ENCODE data around the gene C5. TPM values are rescaled to one million over a fixed set of nuclear protein-coding genes. Genes with fewer than 3 reads are reported as not detected.

C5 gene
- total and polyA plus RNA-seq, 2 donors (not counting 1 experiment from before 2014, with no cell fraction given) = 1.9 to 7.3 TPM

- TF ChIP-seq CTCF (conservative IDR thresholded peaks at IDR 0.05 in 1 of 2, IDR thresholded peaks at IDR 0.05 in 1 of 2; ENCODE audit: low read depth in 1 of 2, low read length in 2 of 2) (no peak), EZH2 (IDR thresholded peaks at IDR 0.05; ENCODE audit: low read length, missing control alignments) (no peak)
- Histone ChIP-seq H3K9me3 (ENCODE audit: control insufficient read depth, insufficient read depth, low read depth, low read length) (no peaks in the 10 kb centered on the region), H3K79me2 (ENCODE audit: control insufficient read depth, insufficient read depth, low read length) (no peaks in the 10 kb centered on the region), H2AFZ (ENCODE audit: low read length) (no peak overlapping the region), H3K4me3 (replicated peaks in 1 of 4; ENCODE audit: control extremely low read depth in 1 of 4, insufficient read depth in 1 of 4, low read depth in 3 of 4, low read length in 4 of 4) (no peak overlapping the region), H3K27me3 (ENCODE audit: control insufficient read depth, insufficient read depth, low read length) (no peaks in the 10 kb centered on the region), H3K27ac (ENCODE audit: insufficient read depth, low read length) (no peak overlapping the region), H4K20me1 (ENCODE audit: control insufficient read depth, extremely low read depth, insufficient read depth, low read length) (no peaks in the 10 kb centered on the region), H3K9ac (ENCODE audit: insufficient read depth, low read length) (no peak overlapping the region), H3K4me1 (ENCODE audit: control insufficient read depth, extremely low read depth, insufficient read depth, low read length) (no peaks in the 10 kb centered on the region), H3K36me3 (ENCODE audit: control insufficient read depth, insufficient read depth, low read length) (no peaks in the 10 kb centered on the region), H3K4me2 (ENCODE audit: extremely low read depth, insufficient read depth, low read length) (no peak overlapping the region)
- peak in 1 of 2 donors; percentile 50 for DNase-seq (ENCODE audit: low read depth in 2 of 2)
Measured at GRCh38 chr9:120982836-120983235, 67.2 kb downstream of the C5 start.

- H3K27ac ChIP-seq (ENCODE audit: insufficient read depth, low read length) = no peak overlapping the region
- H3K4me1 ChIP-seq (ENCODE audit: control insufficient read depth, extremely low read depth, insufficient read depth, low read length) = no peaks in the 10 kb centered on the region
- TF ChIP-seq CTCF (conservative IDR thresholded peaks at IDR 0.05 in 1 of 2, IDR thresholded peaks at IDR 0.05 in 1 of 2; ENCODE audit: low read depth in 1 of 2, low read length in 2 of 2) (no peak), EZH2 (IDR thresholded peaks at IDR 0.05; ENCODE audit: low read length, missing control alignments) (no peak)
- no peaks in the 10 kb centered on the region for H4K20me1 ChIP-seq (ENCODE audit: control insufficient read depth, extremely low read depth, insufficient read depth, low read length)
- no peaks in the 10 kb centered on the region for H3K79me2 ChIP-seq (ENCODE audit: control insufficient read depth, insufficient read depth, low read length)
- H2AFZ ChIP-seq (ENCODE audit: low read length) = no peak overlapping the region
- no peaks in the 10 kb centered on the region for H3K27me3 ChIP-seq (ENCODE audit: control insufficient read depth, insufficient read depth, low read length)
- H3K4me2 ChIP-seq (ENCODE audit: extremely low read depth, insufficient read depth, low read length) = no peak overlapping the region
- H3K36me3 ChIP-seq (ENCODE audit: control insufficient read depth, insufficient read depth, low read length) = no peaks in the 10 kb centered on the region
- DNase-seq (ENCODE audit: low read depth in 2 of 2) = no peak
- H3K9ac ChIP-seq (ENCODE audit: insufficient read depth, low read length) = no peak overlapping the region
- no peak overlapping the region for H3K4me3 ChIP-seq (replicated peaks in 1 of 4; ENCODE audit: control extremely low read depth in 1 of 4, insufficient read depth in 1 of 4, low read depth in 3 of 4, low read length in 4 of 4)
- H3K9me3 ChIP-seq (ENCODE audit: control insufficient read depth, insufficient read depth, low read depth, low read length) = no peaks in the 10 kb centered on the region
Measured at GRCh38 chr9:120980951-120981350, 69.1 kb downstream of the C5 start.

GRCh38 chr9:120979797-120980196 lies 70.3 kb downstream of the C5 start:
- H3K4me3 ChIP-seq (replicated peaks in 1 of 4; ENCODE audit: control extremely low read depth in 1 of 4, insufficient read depth in 1 of 4, low read depth in 3 of 4, low read length in 4 of 4) = no peak overlapping the region
- H3K27me3 ChIP-seq (ENCODE audit: control insufficient read depth, insufficient read depth, low read length) = no peaks in the 10 kb centered on the region
- TF ChIP-seq EZH2 (IDR thresholded peaks at IDR 0.05; ENCODE audit: low read length, missing control alignments) = no peak
- TF ChIP-seq CTCF (conservative IDR thresholded peaks at IDR 0.05 in 1 of 2, IDR thresholded peaks at IDR 0.05 in 1 of 2; ENCODE audit: low read depth in 1 of 2, low read length in 2 of 2) = no peak
- H3K9me3 ChIP-seq (ENCODE audit: control insufficient read depth, insufficient read depth, low read depth, low read length) = no peaks in the 10 kb centered on the region
- no peak overlapping the region for H2AFZ ChIP-seq (ENCODE audit: low read length)
- no peak for DNase-seq (ENCODE audit: low read depth in 2 of 2)
- no peaks in the 10 kb centered on the region for H4K20me1 ChIP-seq (ENCODE audit: control insufficient read depth, extremely low read depth, insufficient read depth, low read length)
- H3K27ac ChIP-seq (ENCODE audit: insufficient read depth, low read length) = no peak overlapping the region
- H3K4me1 ChIP-seq (ENCODE audit: control insufficient read depth, extremely low read depth, insufficient read depth, low read length) = no peaks in the 10 kb centered on the region
- no peak overlapping the region for H3K9ac ChIP-seq (ENCODE audit: insufficient read depth, low read length)
- H3K79me2 ChIP-seq (ENCODE audit: control insufficient read depth, insufficient read depth, low read length) = no peaks in the 10 kb centered on the region
- no peak overlapping the region for H3K4me2 ChIP-seq (ENCODE audit: extremely low read depth, insufficient read depth, low read length)
- no peaks in the 10 kb centered on the region for H3K36me3 ChIP-seq (ENCODE audit: control insufficient read depth, insufficient read depth, low read length)

Measured in fibroblast of lung (primary cell).